Gastroesophageal sphincter (tissue), 3 donors: ENCODE data around the gene CA4.
"Not testable (repeated sequence)": the region's sequence is repeated elsewhere in the genome, so short reads cannot be mapped to it uniquely, and the experiment has no call there.

Source experiments
- EP300 ChIP-seq: sonication (generic); formaldehyde crosslinking; IDR thresholded peaks from one replicate; pipeline ENCODE4 v1.6.1; 2017; ENCODE audit warnings: antibody characterized with exemption, mild to moderate bottlenecking
- POLR2A ChIP-seq, 2 donors: fragments of 450-650 bp; IDR thresholded peaks; one replicate each; pipeline ENCODE4 v1.6.1; 2017; ENCODE audit warnings: antibody characterized with exemption in 2 of 2, mild to moderate bottlenecking in 2 of 2, moderate library complexity in 1 of 2
- POLR2AphosphoS5 ChIP-seq: sonication (generic); formaldehyde crosslinking; IDR thresholded peaks from one replicate; pipeline ENCODE4 v1.6.1; 2017; ENCODE audit warnings: antibody characterized with exemption
- TF ChIP-seq, protein P1 (sequence below), 4 experiments: fragments of 200-600 bp in 2 of 4; fragments of 450-650 bp in 2 of 4; sonication (generic) in 1 of 4; IDR thresholded peaks; one replicate each; pipeline ENCODE4 v1.5.1; 2017 to 2019; ENCODE audit warnings: antibody characterized with exemption in 4 of 4, mild to moderate bottlenecking in 2 of 4, moderate library complexity in 2 of 4

DNA sequence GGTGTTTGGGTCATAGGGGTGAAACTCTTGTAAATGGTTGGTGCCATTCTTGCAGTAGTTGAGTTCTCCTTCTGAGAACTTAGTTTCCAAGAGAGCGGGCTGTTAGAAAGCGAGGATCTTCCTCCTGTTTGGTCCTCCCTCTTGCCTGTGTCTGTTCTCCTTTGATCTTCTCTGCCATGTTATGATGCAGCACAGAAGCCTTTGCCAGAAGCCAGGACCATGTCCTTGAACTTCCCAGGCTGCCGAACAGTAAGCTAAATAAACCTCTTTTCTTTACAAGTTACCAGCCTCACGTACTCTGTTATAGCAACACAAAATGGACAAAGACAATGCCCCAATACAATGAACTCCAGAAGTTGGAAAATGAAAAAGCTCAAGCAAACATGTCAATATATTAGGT is 40.3 kb downstream of the CA4 start:
- TF ChIP-seq EP300; POLR2AphosphoS5; POLR2A (IDR thresholded peaks at IDR 0.05): not testable (repeated sequence)
- TF ChIP-seq, protein P1, sequence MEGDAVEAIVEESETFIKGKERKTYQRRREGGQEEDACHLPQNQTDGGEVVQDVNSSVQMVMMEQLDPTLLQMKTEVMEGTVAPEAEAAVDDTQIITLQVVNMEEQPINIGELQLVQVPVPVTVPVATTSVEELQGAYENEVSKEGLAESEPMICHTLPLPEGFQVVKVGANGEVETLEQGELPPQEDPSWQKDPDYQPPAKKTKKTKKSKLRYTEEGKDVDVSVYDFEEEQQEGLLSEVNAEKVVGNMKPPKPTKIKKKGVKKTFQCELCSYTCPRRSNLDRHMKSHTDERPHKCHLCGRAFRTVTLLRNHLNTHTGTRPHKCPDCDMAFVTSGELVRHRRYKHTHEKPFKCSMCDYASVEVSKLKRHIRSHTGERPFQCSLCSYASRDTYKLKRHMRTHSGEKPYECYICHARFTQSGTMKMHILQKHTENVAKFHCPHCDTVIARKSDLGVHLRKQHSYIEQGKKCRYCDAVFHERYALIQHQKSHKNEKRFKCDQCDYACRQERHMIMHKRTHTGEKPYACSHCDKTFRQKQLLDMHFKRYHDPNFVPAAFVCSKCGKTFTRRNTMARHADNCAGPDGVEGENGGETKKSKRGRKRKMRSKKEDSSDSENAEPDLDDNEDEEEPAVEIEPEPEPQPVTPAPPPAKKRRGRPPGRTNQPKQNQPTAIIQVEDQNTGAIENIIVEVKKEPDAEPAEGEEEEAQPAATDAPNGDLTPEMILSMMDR (IDR thresholded peaks at IDR 0.05), result not testable (repeated sequence)
